HG03521 (cell line): ENCODE measurements around the gene SDF2L1.
"Not testable (repeated sequence)": the region's sequence is repeated elsewhere in the genome, so short reads cannot be mapped to it uniquely, and the experiment has no call there.

Experiments used
- ATAC-seq: cut with Tn5 transposase; IDR thresholded peaks from one replicate; pipeline ENCODE4 v1.9.1; 2021; ENCODE audit warnings: mild to moderate bottlenecking, moderate library complexity; ENCODE audit not compliant: unreplicated experiment

Gene SDF2L1, protein sequence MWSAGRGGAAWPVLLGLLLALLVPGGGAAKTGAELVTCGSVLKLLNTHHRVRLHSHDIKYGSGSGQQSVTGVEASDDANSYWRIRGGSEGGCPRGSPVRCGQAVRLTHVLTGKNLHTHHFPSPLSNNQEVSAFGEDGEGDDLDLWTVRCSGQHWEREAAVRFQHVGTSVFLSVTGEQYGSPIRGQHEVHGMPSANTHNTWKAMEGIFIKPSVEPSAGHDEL

GRCh38 chr22:21641789-21642583 is at the start of gene SDF2L1:
Gene SDF2L1, plus strand, starts transcription at chr22:21642302. Its CDS starts 35 bp downstream, at chr22:21642337.
- ATAC-seq: peak; percentile 93

GRCh38 chr22:21592422-21592821 is 49.7 kb upstream of the SDF2L1 start:
- no peak for ATAC-seq

DNA sequence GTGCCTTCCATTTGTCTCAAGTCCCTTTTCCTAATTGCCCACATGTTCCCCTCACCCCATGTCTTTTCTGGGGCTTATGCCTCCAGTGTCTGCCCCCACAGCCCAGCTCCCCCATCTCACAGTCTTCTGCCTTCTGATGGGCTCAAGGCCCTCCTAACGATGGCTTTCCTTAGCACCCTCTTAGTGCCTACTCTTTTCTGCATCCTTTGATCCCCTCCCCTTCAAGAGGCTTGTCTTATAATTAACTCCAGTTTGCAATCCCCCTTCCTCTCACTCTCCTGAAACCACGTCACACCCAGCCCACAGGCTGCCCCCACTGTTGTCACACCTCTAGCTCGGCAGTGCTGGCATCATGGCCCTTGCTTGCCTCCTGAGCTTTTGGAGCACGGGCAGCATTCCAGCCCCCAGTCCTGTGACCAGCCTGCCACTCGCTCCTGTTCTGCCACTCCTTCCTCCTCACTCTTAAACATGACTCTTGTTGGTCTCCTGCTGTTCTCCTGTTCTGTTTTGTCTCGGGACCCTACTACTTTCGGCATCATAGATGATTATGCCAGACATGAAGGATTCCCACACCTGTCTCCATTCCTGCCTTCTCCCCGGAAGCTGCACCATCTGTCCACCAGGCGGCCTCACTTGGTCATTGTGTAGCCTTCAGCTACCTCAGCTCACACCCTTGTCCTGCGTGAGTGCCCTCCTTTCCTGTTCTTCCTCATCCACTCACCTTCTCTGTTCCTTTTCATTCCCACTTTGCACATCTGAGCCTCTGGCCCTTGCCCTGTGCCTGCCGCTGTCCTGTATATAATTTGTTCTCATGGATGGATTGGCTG is 48.5 kb upstream of the SDF2L1 start:
- no peak for ATAC-seq

DNA sequence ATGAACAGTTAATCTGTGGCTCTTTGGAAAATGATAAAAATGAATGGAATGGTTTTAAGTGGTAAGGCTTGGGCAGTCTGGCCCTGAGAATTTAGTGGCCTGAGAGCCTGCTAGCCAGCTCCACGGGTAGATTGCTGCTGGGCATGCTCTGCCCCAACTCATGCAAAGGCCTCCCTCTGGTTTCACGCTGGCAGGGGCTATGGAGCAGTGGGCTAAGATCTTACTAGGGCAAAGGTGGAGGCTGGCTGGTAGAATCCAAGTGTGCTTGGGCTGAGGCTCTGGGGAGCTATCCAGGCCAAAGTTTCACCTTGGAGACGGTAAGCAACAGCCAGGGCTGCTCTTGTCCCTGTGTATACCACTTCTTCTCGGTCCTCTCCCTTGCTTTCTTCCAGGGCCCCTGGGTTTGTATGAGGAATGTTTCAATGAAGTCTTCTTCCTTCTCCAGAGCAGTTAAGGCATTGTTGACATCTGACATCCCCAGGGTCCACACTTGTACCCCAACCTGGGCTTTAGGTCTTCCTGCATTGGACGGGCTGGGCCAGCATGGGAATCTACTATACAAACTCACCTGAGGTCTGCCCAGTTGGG is 47.1 kb upstream of the SDF2L1 start:
- no peak for ATAC-seq

- ATAC-seq: not testable (repeated sequence)
Observed at GRCh38 chr22:21596356-21597135, 45.6 kb upstream of the SDF2L1 start.

- ATAC-seq: no peak
Observed at GRCh38 chr22:21598302-21598701, 43.8 kb upstream of the SDF2L1 start.

DNA sequence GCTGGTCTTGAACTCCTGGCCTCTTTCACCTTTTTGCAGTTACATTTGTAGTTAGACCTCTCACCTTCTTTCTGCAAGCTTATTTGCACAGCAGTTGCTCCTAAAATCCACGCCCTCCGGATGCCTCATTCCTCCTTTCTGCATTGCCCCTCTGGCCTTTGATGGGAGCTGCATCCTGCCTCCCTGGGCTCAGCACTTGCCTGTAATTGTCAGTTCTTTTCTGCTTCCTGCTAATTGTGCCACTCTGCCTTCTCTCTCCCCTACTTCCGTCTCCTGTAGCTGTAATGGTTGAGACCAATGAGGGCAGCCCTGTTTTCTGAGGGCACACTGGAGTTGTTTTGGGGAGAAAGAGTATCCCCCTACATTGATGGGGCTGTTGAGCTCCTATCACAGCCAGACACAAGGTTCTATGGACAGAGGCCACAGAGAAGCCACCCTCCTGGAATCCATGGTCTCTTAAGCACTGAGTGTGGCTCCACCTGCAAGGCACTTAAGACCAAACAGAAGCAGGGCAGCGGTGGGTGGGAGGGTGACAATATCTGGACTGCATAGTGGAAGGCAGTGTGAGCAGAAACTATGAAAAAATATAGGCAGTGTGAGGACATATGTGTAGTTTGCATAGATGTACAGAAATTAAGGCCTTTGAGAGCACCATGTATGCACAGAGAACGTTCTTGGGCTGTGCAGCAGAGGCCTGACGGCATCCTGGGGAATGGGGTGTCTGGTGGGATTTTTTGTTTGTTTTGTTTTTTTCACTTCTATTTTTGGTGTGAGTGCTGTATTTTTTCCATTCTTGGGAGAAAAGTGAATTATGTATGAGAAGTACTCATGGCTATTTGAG is 42.8 kb upstream of the SDF2L1 start:
- ATAC-seq: no peak

DNA sequence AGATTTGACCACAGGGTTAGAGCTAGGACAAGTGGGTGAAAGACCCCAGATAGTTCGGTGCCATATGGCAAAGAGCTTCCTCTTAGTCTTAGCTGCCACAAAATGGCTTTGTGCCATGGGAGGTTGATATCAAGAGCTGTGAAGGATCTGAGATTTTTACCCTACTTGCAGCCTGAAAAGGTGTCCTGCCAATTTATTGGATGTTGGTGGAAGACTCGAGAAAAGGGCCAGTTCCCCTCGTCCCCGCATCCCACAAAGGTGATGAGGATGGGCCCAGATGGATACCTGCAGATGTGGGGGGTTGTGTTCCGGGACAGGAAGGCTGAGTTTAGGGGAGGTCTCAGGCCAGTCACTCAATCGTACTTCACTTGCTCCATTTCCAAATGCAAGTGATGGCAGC is 39.5 kb upstream of the SDF2L1 start:
- ATAC-seq: no peak

DNA sequence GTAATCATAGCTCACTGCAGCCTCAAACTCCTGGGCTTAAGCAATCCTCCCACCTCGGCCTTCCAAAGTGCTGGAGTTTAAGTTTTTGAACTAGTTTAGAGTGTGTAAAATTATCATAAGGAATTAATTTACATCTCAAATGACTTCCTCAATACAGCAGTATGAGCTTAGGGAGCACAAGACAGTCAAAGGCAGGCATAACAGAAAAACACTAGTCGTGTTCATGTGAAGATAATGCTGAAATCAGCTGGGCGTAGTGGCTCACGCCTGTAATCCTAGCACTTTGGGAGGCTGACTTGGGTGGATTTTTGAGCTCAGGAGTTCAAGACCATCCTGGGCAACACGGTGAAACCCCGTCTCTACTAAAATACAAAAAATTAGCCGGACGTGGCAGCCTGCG is 38.1 kb upstream of the SDF2L1 start:
- ATAC-seq: no peak

- no peak for ATAC-seq
Observed at GRCh38 chr22:21605887-21606564, 36.1 kb upstream of the SDF2L1 start.

DNA sequence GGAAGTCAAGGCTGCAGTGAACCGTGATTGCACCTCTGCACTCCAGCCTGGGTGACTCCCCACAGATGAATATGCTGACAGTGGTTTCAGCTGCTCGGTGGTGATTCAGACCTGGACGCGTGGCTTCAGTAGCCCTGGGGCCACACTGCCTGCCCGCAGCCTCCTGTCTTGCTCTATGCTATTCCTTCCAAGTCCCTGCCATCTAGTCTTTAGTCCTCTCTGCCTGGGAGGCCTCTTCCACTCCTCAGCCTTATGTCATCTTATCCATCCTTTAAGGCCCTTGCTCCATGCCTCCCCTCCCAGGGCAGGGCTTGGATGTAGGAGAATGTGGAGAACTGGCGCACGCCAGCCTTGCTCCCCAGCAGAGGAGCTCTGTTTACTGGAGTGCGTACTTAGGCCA is 35.3 kb upstream of the SDF2L1 start:
- no peak for ATAC-seq

- ATAC-seq: not testable (repeated sequence)
Observed at GRCh38 chr22:21609556-21610157, 32.4 kb upstream of the SDF2L1 start.

- ATAC-seq: no peak
Observed at GRCh38 chr22:21611210-21611977, 30.7 kb upstream of the SDF2L1 start.

- no peak for ATAC-seq
Observed at GRCh38 chr22:21612858-21613257, 29.2 kb upstream of the SDF2L1 start.

- no peak for ATAC-seq
Observed at GRCh38 chr22:21613553-21614233, 28.4 kb upstream of the SDF2L1 start.

- ATAC-seq: no peak
Observed at GRCh38 chr22:21615731-21616130, 26.4 kb upstream of the SDF2L1 start.

GRCh38 chr22:21617337-21617736 is 24.8 kb upstream of the SDF2L1 start:
- not testable (repeated sequence) for ATAC-seq
